Activated CD4-positive, alpha-beta T cell treated with anti-CD3 and anti-CD28 coated beads, Interleukin-2, amount 50 U/mL, for 4 hours (primary cell): ENCODE measurements around the gene OR5B3.
"Not testable (repeated sequence)": the region's sequence is repeated elsewhere in the genome, so short reads cannot be mapped to it uniquely, and the experiment has no call there.

Experiments used
- DNase-seq, 2 experiments: peaks; one replicate each; pipeline ENCODE4 v3.0.0-alpha.2; 2020

Gene OR5B3

DNA sequence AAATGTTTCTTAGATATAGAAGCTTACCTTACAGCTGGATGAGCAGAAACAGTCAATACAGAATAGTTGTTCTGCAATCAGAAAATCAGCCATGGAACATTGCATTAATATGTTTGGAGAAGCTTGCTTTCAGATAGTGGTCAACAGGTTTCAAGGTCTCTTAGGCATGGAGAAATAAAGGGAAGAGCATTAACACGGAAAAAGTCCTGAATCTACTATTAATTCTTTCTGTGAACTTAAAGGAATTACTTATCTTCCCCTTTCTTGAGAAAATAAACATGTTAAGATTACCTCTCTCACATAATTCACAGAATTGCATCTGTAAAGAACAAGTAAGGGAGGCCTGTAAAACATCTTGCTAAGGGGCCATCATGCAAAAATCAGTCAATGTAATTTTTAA lies at the start of gene OR5B3:
TSS of gene OR5B3 (minus strand) at position 101 of the 400 bp plus-strand sequence. CDS start 3,465 bp downstream, outside the sequence.
- no peak for DNase-seq

DNA sequence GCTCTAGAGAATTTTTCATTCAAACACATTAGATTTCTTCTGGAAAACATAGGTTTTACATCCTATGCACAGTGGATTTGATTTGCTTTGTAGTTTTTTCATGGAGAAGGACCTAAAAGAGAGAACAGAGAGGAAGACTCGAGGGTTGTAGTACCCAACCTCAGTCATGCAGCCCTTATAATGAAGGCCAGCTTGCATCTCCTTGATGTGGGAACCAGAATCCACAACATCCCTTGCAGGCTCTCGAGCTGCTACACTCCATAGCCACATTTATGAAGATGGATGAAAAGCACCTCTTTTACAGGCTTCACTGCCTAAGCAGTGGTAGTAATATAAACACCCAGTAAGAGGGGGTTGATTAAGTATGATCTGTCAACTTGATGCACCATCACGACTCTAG lies 44.9 kb upstream of the OR5B3 start:
- DNase-seq, result no peak

DNA sequence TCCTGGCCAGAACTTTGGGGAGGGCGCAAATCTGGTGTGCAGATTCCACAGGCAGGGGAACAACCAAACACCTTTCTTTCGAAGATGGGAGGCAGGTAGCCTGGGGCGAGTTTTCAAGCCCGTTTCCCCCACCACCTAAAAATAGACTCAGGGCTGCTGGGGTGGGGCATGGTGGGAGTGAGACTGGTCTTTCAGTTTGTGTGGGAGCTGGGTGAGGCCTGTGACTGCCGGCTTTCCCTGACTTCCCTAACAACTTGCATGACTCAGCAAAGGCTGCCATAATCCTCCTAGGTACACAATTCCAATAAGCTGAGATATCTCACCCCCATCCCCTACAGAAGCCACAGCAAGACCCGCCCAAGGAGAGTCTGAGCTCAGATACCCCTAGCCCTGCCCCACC lies 39.6 kb upstream of the OR5B3 start:
- no peak for DNase-seq

DNA sequence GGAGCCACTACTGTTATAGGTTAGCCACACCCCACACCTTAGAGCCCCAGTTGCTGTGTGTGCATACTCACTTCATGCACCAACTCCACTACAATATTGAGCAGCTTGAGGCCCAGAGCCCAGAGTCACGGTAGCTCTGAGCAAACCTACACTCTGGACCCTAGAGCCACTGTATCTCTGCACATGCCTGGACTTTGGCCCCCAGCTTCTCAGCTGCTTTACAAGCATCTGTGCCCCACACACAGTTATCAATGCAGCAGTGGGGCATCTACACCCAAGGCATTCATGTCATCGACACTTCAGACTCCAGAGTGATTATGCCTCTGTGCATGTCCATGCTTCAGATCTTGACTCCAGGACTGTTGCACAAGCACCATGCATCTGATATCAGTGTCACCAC lies 37.6 kb upstream of the OR5B3 start:
- no peak for DNase-seq

DNA sequence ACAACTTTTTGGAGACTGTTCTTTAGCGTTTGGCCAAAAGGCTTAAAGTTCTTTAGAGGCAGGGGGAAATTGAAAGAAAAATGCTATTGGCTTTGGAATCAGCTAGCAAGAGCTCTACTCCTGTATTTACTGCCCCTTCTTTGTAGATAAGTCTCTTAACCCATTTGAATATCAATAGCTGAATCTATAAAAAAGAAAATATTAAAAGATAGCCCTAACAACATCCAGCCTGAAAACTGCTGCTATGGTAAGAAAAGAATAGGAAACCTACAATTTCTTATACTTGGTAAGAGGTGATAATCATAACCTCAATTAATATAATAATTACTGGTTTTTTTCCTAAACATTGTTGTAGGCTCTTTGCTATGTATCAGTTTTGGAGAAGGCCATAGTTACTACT lies 35.5 kb upstream of the OR5B3 start, which contains the start of gene OR5B12:
TSS of gene OR5B12 (minus strand) at position 101 of the 400 bp plus-strand sequence. CDS start 2,085 bp downstream, outside the sequence.
- DNase-seq, result no peak

DNA sequence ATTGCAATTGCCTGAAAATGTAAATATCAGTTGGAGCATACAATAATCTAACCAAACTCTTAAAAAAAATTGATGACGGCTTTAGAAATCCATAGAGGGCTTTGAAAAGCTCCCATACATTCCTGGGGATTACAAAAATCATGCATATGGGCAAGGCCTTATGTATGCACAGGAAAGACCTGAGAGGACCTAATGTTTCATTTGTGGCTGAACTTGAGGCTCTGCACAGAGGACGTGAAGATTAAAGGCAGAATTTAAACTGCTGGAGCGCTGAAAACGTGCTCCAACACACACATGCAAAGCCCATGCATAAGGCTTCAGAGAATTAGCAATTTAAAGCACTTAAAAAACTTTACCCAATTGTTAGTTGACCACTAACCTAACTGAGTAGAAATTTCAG lies 31.8 kb upstream of the OR5B3 start:
- DNase-seq, result no peak

DNA sequence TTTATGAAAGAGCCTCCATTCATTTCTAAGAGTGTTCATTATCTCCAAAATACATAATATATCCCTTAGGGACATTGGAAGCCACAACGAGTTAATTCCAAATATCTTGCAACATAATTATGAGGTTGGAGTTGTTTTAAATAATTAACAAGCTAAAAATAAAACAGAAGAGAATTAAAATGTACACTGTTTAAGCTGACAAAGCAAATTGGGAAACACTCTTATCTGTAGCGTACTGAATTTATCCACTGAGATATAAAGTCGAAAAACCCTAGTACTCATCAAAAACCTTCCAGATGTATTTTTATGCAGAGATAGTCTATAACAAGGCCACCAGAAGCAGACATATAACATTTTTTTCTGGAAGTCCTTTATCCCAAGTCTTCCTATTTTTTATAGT lies 27.5 kb upstream of the OR5B3 start:
- no peak for DNase-seq

DNA sequence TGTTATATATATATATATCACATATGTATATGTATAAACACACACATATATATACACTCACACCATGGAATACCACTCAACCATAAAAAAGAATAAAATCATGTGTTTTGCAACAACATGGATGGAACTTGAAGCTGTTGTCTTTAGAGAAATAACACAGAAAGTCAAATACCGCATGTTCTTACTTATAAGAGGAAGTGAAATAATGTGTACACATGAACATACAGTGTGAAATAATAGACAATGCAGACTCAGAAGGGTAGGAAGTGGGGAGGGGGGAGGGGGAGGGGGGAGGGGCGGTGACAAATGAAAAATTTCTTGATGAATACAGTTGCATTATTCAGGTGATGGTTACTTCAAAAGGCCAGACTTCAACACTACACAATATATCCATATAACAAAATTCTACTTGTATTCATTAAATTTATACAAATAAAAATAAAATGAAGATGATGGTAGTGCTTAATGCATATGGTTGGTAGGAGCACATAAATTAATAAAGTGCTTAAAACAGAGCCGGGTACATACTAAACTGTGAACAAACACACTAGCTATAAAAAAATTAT lies 27.0 kb upstream of the OR5B3 start:
- DNase-seq, result no peak

DNA sequence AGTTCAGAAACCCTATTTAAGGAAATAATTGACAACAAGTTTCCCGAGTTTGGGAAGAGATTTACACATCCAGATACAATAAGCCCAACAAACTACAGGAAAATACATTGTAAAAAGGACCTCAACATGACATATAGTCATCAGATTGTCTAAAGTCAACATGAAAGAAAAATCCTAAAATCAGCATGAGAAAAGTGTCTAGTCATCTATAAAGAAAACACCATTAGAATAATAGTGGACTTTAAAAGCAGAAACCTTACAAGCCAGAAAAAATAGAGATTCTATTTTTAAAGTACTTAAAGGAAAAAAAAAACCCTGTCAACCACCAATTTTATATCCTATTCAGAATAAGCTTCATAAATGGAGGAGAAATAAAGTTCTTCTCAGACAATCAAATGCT lies 22.6 kb upstream of the OR5B3 start:
- DNase-seq, result no peak

DNA sequence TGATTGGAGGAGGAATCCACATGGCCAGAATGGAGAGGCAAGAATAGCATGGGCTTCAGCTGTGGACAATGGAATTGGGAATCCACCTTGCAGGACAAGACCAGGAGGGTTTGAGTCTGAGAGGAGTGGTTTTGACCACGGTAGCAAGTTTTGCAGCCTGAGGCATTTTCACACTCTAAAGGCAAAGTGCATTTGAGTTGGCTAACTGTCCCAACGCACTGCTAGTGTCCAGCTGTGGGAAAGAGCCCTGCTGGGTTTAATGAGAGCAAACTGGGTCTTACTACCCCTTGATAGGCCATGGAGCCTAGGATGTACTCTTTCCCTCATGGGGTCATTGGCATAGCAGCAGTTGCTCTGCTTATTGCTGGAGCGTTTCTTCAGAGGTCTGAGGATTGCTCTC lies 21.3 kb upstream of the OR5B3 start, which contains the start of gene OR5B2:
TSS of gene OR5B2 (minus strand) at position 101 of the 400 bp plus-strand sequence. CDS start 4,860 bp downstream, outside the sequence.
- DNase-seq, result no peak

DNA sequence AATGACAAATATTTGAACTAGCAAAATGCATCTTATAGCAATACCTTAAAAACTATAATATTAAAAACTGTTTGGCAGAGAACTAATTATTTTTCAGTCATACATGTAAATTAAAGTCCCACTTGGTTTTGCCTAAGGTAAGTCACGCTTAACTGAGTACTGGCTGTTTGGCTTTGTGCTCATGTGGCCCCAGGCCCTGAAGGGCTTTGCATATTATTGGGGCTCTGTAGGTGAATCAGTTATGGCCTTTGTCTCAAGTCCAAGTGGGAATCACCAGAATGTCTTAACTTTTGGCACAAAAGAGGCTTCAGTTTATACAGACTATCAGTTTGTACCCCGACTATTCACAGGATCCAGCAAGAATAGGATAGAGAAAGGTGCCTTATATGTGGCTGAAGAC lies 7.1 kb downstream of the OR5B3 start:
- DNase-seq, result not testable (repeated sequence)

DNA sequence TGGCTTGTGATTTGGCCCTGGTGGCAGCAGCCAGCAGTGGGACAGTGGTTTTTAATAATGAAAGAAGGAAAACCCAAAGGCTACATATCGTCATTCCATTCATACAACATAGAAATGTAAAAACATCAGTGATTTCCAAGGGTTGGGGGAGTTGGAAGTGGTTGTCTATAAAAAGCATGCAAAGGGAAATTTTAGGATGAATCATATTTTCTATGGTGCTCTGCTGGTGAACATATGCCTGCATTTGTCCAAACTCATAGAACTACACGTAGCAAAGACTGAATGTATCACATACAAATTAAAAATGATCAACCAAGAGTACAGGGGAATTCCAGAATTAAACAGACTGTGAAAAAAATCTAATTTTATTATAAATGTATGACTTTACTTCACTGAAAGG lies 11.1 kb downstream of the OR5B3 start:
- DNase-seq, result no peak

DNA sequence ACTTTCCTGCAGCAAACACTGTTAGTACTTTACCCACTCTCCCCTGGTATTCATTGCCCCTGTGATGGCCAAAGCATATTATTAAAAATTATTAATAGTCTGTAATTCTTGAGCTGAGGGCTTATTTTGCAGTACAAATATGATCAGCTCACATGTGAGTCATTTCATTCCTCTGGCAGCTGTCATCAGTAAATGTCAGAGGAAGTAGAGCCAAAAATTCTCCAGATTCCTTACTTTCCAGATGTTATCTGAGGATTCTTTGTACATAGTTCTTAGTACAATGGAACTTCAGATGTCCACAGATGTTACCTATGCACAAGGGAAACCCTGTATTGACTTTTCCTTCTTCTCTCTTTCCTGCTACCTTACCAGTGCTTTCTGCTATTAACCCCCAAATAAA lies 12.5 kb downstream of the OR5B3 start:
- no peak for DNase-seq

DNA sequence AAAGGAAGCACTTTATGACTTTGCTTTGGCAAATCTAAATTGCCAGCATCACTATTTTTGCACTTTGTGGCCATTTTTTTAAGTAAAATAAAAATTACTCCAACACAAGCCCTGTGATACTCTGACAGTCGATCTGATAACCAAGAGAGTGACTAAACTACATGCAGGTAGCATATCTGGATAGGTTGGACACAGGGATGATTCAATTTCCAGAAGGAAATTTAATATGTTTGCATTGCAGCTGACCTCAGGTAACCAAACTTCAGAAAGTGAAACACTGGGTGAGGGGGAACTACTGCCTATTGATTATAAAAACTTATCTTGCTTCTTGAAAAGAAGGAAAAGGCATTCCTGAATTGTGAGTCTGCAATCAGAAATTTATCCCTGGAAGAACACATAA lies 13.9 kb downstream of the OR5B3 start:
- DNase-seq, result no peak

DNA sequence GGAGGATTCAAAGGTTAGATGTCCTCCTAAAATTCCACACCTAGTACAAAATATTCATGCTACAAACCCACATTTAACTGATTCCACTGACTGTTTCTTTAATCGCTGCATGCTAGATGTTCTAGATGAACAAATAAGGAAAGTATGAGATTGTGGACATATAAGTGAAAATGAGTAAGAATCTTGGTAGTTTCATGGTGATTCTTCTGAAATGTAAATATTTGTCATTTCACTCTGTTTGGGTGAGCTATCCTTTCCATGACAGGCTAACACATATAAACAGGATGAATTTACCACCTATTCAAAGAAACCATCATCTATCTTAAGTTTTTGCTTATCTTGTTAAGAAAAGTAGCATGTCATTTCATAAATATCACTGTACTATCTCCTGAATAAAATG lies 14.8 kb downstream of the OR5B3 start:
- no peak for DNase-seq

DNA sequence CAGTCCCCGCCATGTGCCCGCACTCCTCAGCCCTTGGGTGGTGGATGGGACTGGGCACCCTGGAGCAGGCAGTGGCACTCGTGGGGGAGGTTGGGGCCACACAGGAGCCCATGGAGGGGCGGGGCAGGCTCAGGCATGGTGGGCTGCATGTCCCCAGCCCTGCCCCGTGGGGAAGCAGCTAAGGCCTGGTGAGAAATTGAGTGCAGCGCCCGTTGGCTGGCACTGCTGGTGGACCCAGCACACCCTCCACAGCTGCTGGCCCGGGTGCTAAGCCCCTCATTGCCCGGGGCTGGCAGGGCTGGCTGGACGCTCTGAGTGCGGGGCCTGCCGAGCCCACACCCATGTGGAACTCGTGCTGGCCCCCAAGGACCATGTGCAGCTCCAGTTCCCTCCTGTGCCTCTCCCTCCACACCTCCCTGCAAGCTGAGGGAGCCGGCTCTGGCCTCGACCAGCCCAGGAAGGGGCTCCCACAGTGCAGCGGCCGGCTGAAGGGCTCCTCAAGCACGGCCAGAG lies 16.1 kb downstream of the OR5B3 start:
- no peak for DNase-seq

DNA sequence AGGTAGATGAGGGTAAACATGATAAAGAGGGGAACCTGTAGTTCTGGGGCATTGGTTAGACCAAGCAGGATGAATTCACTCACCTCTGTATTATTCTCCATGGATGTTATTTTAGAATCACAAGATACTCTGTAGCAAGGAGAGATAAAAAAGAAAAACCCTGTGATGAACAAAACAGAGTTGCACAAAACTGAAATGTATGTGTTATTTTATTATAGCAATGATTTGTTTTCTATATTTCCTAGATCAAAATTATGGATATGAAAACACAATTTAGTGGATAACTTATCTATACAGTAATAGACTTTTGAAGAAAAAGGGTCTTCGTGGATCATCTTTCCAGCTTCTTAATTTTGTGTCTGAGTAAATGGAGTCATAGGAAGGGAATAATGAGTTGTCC lies 47.7 kb downstream of the OR5B3 start, which contains the start of gene OR5B17:
TSS of gene OR5B17 (minus strand) at position 101 of the 400 bp plus-strand sequence. CDS start at position 101, 0 bp downstream.
- no peak for DNase-seq

DNA sequence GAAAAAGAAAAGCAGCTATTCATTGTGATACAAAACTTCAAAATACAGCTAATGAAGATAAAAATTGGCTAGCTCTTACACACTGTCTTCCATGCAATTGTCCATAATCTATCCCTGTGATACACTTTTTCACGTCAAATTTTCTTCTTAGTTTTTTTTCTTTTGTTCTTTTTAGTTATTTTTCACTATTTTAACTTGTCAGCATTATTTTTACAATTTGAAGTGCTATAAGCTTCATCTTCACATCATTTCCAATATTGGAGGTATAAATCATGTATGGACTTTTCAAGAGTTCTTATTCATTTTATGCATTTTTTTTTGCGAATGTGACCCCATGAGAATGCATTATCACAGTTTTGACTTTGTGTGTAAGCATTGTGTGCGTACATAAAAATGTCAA lies 51.9 kb downstream of the OR5B3 start:
- DNase-seq, result no peak
